ENCODE measurements around the gene LRP4. TPM values are rescaled to one million over a fixed set of nuclear protein-coding genes. Genes with fewer than 3 reads are reported as not detected.

The LRP4 gene
- total RNA-seq, 1 donor from 2014 or later, result 49.3 TPM

DNA sequence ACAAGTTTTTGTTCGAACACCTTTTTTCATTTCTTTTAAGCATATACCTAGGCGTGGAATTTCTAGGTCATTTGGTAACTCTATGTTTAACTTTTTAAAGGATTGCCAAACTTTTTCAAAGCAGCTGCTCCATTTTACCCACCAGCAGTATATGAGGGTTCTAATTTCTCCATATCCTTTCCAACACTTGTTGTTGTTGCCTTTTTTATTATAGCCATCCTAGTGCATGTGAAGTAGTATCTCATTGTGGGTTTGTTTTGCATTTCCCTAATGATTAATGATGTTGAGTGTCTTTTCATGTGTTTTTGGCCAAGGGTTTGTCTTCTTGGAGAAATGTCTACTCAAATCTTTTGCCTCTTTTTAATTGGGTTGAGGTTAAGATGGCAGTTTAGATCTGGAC, 42.7 kb upstream of the LRP4 start:
- no peak for TF ChIP-seq CTCF (IDR thresholded peaks at IDR 0.05)
- H3K36me3 Mint-ChIP-seq (ENCODE audit: unreplicated experiment), result peaks cover 25% of the 10 kb centered on the region

DNA sequence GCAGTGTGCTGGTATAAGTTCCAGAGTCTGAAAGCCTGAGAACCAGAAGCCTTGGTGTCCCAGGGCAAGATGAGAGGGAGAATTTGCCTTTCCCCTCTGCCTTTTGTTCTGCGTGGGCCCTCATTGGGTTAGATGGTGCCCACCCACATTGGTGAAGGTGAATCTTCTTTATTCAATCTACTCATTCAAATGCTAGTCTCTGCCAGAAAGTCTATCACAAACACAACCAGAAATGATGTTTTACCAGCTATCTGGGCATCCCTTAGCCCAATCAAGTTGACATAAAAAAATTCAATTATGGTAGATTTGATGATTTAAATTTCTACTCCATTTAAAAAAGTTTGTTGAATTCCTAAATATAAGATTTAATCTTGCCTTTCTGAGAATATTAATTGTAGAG, 40.4 kb upstream of the LRP4 start:
- Mint-ChIP-seq H3K27ac (ENCODE audit: unreplicated experiment) (no peak overlapping the region), H3K4me1 (ENCODE audit: unreplicated experiment) (peaks cover 2% of the 10 kb centered on the region), H3K9me3 (ENCODE audit: unreplicated experiment) (peaks cover 4% of the 10 kb centered on the region), H3K4me3 (ENCODE audit: unreplicated experiment) (no peak overlapping the region), H3K36me3 (ENCODE audit: unreplicated experiment) (peaks cover 18% of the 10 kb centered on the region), H3K27me3 (ENCODE audit: unreplicated experiment) (no peaks in the 10 kb centered on the region)
- DNase-seq (ENCODE audit: extremely low spot score, unreplicated experiment), result no peak
- no peak for TF ChIP-seq CTCF (IDR thresholded peaks at IDR 0.05)

More for the DNA sequence above, 42.7 kb upstream of the LRP4 start:
- Mint-ChIP-seq H3K4me1 (ENCODE audit: unreplicated experiment) (no peaks in the 10 kb centered on the region), H3K27ac (ENCODE audit: unreplicated experiment) (no peak overlapping the region), H3K27me3 (ENCODE audit: unreplicated experiment) (no peaks in the 10 kb centered on the region), H3K9me3 (ENCODE audit: unreplicated experiment) (peaks cover 4% of the 10 kb centered on the region), H3K4me3 (ENCODE audit: unreplicated experiment) (no peak overlapping the region)
- no peak for DNase-seq (ENCODE audit: extremely low spot score, unreplicated experiment)

DNA sequence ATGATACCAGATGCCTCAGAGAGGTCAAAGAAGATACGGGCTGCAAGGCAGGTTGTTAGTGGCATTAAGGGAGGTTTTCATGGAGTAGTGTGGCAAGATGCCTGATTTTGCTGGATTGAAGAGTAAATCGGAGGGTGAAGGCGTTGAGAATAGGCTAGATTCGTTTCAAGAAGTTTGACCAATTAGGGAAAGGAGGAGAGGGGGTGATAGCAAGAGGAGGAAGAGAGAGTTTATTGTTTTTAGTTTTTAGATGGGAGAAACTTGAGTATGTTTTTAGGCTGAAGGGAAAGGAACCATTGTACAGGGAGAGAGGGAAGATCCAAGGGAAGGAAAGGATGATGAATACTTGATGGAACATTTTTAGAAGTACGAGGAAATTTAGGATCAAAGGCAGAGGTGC, 34.7 kb upstream of the LRP4 start:
- no peak overlapping the region for H3K27ac Mint-ChIP-seq (ENCODE audit: unreplicated experiment)

GRCh38 chr11:46952553-46952952, 34.2 kb upstream of the LRP4 start:
- Mint-ChIP-seq H3K27ac (ENCODE audit: unreplicated experiment) (no peak overlapping the region), H3K27me3 (ENCODE audit: unreplicated experiment) (no peaks in the 10 kb centered on the region), H3K9me3 (ENCODE audit: unreplicated experiment) (no peaks in the 10 kb centered on the region), H3K4me3 (ENCODE audit: unreplicated experiment) (no peak overlapping the region), H3K4me1 (ENCODE audit: unreplicated experiment) (peaks cover 18% of the 10 kb centered on the region), H3K36me3 (ENCODE audit: unreplicated experiment) (peaks cover 2% of the 10 kb centered on the region)
- no peak for TF ChIP-seq CTCF (IDR thresholded peaks at IDR 0.05)
- no peak for DNase-seq (ENCODE audit: extremely low spot score, unreplicated experiment)

More for the DNA sequence above, 34.7 kb upstream of the LRP4 start:
- Mint-ChIP-seq H3K36me3 (ENCODE audit: unreplicated experiment) (peaks cover 2% of the 10 kb centered on the region), H3K9me3 (ENCODE audit: unreplicated experiment) (no peaks in the 10 kb centered on the region), H3K4me1 (ENCODE audit: unreplicated experiment) (peaks cover 13% of the 10 kb centered on the region), H3K27me3 (ENCODE audit: unreplicated experiment) (no peaks in the 10 kb centered on the region), H3K4me3 (ENCODE audit: unreplicated experiment) (no peak overlapping the region)
- no peak for TF ChIP-seq CTCF (IDR thresholded peaks at IDR 0.05)
- no peak for DNase-seq (ENCODE audit: extremely low spot score, unreplicated experiment)

DNA sequence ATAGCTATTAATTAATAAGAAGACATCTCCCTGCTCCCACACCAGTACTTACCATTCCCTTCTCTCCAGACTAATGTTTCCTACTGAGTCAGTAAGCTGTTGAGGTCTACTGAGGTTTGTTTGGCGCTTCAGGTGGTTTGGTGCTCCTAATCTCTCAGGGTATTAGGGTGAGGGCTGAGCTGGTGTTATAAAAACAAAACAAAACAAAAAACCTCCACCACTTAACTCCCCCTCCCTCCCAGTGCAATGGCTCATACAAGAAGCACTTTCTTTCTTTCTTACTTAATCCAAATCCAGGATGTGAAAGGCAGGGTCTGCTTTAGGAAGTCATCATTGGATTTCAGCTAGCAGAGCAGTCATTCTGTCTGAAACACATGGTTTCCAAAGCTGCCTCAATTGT, 33.5 kb upstream of the LRP4 start:
- no peak for TF ChIP-seq CTCF (IDR thresholded peaks at IDR 0.05)
- H3K4me1 Mint-ChIP-seq (ENCODE audit: unreplicated experiment), result peaks cover 25% of the 10 kb centered on the region
- H3K36me3 Mint-ChIP-seq (ENCODE audit: unreplicated experiment), result peaks cover 2% of the 10 kb centered on the region
- no peak for DNase-seq (ENCODE audit: extremely low spot score, unreplicated experiment)
- no peaks in the 10 kb centered on the region for H3K27me3 Mint-ChIP-seq (ENCODE audit: unreplicated experiment)
- no peak overlapping the region for H3K27ac Mint-ChIP-seq (ENCODE audit: unreplicated experiment)
- H3K4me3 Mint-ChIP-seq (ENCODE audit: unreplicated experiment), result no peak overlapping the region
- H3K9me3 Mint-ChIP-seq (ENCODE audit: unreplicated experiment), result no peaks in the 10 kb centered on the region

All from osteocyte (in vitro differentiated cells).